ACC112 (cell line): ENCODE measurements around the gene DAB2IP.

ENCODE experiments used
- H2AFZ ChIP-seq: fragments of 200-600 bp; sonication (generic); one replicate; pipeline ENCODE4 v1.6.0; 2017; ENCODE audit warnings: antibody characterized with exemption, low read length; ENCODE audit not compliant: unreplicated experiment
- H3K27ac ChIP-seq: fragments of 200-600 bp; sonication (generic); 2 replicates; pipeline ENCODE4 v1.5.1; 2014; ENCODE audit warnings: low read depth, mild to moderate bottlenecking, antibody characterized with exemption, low read length, moderate library complexity
- H3K27me3 ChIP-seq: fragments of 200-600 bp; sonication (generic); 2 replicates; pipeline ENCODE4 v1.6.1; 2014; ENCODE audit warnings: mild to moderate bottlenecking, antibody characterized with exemption, low read length, moderate library complexity, mixed read lengths; ENCODE audit not compliant: insufficient read depth
- H3K36me3 ChIP-seq: fragments of 200-600 bp; sonication (generic); 2 replicates; pipeline ENCODE4 v1.6.1; 2016; ENCODE audit warnings: mild to moderate bottlenecking, antibody characterized with exemption, low read length, moderate library complexity, mixed read lengths; ENCODE audit not compliant: insufficient read depth
- H3K4me1 ChIP-seq: fragments of 200-600 bp; sonication (generic); one replicate; pipeline ENCODE4 v1.6.1; 2016; ENCODE audit warnings: low read length, mixed read lengths; ENCODE audit not compliant: insufficient read depth, unreplicated experiment, control insufficient read depth
- H3K4me3 ChIP-seq: fragments of 200-600 bp; sonication (generic); 2 replicates; pipeline ENCODE4 v1.5.1; 2014; ENCODE audit warnings: mild to moderate bottlenecking, low read depth, low read length
- H3K79me2 ChIP-seq: fragments of 200-600 bp; sonication (generic); one replicate; pipeline ENCODE4 v1.6.0; 2016; ENCODE audit warnings: low read length; ENCODE audit not compliant: control insufficient read depth, unreplicated experiment, insufficient read depth

Gene DAB2IP

DNA sequence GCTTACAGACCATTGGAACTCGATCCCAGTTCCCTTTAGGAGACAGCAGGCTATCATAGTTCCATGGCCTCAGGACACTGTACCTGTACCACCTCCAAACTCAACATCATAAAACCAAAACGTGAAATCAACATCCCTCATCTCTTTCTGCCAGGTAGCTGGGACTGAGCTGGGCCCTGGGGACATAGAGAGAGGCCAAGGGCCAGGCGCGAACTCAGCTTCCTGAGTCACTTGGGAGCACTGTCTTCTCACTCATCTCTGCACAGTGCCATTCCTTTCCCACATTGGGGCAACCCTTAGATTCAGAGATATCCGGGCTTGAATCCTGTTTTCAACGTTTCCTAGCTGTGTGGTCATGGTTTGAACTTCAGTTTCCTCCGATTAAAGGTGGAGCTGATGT, 12.2 kb downstream of the DAB2IP start:
- H3K79me2 ChIP-seq, result no peaks in the 10 kb centered on the region
- peaks cover 6% of the 10 kb centered on the region for H3K27me3 ChIP-seq
- no peak overlapping the region for H3K4me3 ChIP-seq
- no peak overlapping the region for H2AFZ ChIP-seq
- no peak overlapping the region for H3K27ac ChIP-seq
- H3K4me1 ChIP-seq, result no peaks in the 10 kb centered on the region
- H3K36me3 ChIP-seq, result no peaks in the 10 kb centered on the region

DNA sequence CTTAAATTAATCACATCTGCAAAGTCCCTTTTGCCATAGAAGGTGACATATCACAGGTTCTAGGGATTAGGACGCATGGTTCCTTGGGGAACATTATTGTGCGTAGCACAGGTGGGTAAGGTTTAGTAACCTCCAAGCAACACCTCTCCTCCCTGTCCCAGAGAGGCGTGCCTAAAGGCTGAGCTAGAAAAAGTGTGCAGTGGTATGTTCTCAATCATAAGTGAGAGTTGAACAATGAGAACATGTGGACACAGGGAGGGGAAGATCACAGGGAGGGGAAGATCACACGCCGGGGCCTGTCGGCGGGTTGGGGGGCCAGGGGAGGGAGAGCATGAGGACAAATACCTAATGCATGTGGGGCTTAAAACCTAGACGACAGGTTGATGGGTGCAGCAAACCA, 14.9 kb downstream of the DAB2IP start:
- H2AFZ ChIP-seq, result no peak overlapping the region
- no peak overlapping the region for H3K4me3 ChIP-seq
- no peaks in the 10 kb centered on the region for H3K36me3 ChIP-seq
- no peaks in the 10 kb centered on the region for H3K4me1 ChIP-seq
- no peak overlapping the region for H3K27ac ChIP-seq
- peaks cover 6% of the 10 kb centered on the region for H3K27me3 ChIP-seq
- H3K79me2 ChIP-seq, result no peaks in the 10 kb centered on the region

DNA sequence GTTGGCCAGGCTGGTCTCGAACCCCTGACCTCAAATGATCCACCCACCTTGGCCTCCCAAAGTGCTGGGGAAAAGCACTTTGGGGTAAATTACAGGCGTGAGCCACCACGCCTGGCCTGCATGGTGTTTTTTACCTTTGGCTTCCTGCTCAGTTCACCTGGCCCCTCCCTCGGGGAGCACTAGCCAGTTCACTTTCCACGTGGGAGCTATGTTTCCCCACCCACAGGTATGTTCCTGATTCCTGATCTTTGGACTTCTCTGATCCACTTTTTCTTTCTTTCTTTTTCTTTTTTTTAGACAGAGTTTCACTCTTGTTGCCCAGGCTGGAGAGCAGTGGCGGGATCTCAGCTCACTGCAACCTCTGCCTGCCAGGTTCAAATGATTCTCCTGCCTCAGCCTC, 15.8 kb downstream of the DAB2IP start:
- Histone ChIP-seq H3K36me3 (no peaks in the 10 kb centered on the region), H3K4me1 (peaks cover 4% of the 10 kb centered on the region), H3K27me3 (peaks cover 6% of the 10 kb centered on the region), H3K4me3 (no peak overlapping the region), H2AFZ (no peak overlapping the region), H3K79me2 (no peaks in the 10 kb centered on the region), H3K27ac (no peak overlapping the region)

DNA sequence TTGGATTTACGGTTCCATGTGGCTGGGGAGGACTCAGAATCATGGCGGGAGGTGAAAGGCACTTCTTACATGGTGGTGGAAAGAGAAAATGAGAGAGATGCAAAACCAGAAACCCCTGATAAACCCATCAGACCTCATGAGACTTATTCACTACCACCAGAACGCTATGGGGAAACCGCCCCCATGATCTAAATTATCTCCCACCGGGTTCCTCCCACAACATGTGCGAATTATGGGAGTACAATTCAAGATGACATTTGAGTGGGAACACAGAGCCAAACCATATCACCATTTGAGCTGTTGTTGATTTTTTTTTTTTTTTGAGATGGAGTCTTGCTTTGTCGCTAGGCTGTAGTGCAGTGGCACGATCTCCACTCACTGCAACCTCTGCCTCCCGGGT, 16.5 kb downstream of the DAB2IP start:
- no peak overlapping the region for H3K27ac ChIP-seq
- H3K4me1 ChIP-seq, result peaks cover 11% of the 10 kb centered on the region
- H3K4me3 ChIP-seq, result no peak overlapping the region
- H3K79me2 ChIP-seq, result no peaks in the 10 kb centered on the region
- H2AFZ ChIP-seq, result no peak overlapping the region
- H3K27me3 ChIP-seq, result peaks cover under 1% of the 10 kb centered on the region; the same call in 1 of the 2 replicates
- H3K36me3 ChIP-seq, result no peaks in the 10 kb centered on the region

DNA sequence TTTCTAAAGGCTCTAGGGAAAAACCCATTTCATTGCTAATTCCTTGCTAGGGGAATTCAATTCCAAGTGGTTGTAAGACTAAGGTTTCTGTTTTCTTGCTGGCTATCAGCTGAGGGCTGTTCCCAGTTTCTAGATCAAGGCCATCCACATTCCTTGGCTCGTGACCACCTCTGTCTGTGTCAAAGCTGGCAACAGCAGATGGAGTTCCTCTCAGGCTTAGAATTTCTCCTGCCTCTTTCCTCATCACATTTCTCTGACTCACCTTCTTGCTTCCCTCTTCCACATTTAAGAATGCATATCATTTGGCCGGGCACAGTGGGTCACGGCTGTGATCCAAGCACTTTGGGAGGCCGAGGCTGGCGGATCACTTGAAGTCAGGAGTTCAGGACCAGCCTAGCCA, 19.0 kb downstream of the DAB2IP start:
- Histone ChIP-seq H2AFZ (no peak overlapping the region), H3K4me3 (no peak overlapping the region), H3K27ac (no peak overlapping the region), H3K79me2 (no peaks in the 10 kb centered on the region), H3K36me3 (no peaks in the 10 kb centered on the region), H3K27me3 (no peaks in the 10 kb centered on the region), H3K4me1 (peaks cover 22% of the 10 kb centered on the region)

DNA sequence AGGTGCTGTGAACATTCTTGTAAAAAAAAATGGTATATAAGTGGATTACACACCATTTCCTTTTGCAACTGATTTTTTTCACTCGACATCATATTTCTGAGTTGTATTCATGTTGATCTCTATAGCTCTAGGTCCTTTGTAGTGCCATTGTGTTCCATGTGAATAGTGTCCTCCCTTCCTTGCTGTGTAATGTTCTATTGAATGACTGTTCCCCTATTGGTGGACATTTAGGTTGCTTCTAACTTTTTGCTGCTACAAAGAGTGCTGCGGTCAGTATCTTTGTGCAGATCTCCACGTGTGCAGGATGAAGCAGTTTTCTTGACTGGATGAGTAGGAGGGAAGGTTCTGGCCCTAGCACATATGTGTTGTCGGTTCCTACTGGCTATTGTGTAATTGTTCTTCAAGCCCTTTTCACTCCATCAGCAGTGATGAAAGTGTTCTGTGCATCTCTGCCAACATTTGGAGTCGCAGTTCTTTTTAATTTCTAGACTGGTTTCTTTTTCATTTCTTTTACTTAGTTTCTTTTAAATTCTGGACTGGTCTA, 20.2 kb downstream of the DAB2IP start:
- no peak overlapping the region for H3K4me3 ChIP-seq
- H3K79me2 ChIP-seq, result no peaks in the 10 kb centered on the region
- H3K4me1 ChIP-seq, result peaks cover 26% of the 10 kb centered on the region
- H3K27me3 ChIP-seq, result no peaks in the 10 kb centered on the region
- H3K36me3 ChIP-seq, result no peaks in the 10 kb centered on the region
- H3K27ac ChIP-seq, result peak overlapping the region; percentile 38; the same call in 1 of the 2 replicates
- H2AFZ ChIP-seq, result no peak overlapping the region

DNA sequence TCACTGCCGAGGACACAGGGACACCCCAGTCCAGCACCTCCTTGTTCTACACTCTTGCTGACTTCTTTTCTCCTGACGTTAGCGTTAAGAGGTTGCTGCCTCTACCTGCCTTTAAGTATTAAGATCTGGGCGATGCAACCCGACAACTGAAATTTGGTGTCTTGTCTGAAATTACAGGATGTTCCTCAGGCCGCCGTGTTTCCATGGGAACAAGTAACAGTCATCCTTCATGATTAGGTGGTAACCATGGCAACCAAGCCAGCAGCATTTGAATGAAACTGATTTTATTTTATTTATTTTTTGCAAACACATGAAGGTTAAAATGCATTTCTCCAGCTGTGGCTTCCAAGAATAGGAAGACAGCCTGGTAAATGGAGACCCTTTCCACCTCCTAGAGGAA, 20.8 kb downstream of the DAB2IP start:
- Histone ChIP-seq H3K4me1 (peaks cover 26% of the 10 kb centered on the region), H2AFZ (no peak overlapping the region), H3K27me3 (no peaks in the 10 kb centered on the region), H3K27ac (peak overlapping the region; percentile 38; the same call in 1 of the 2 replicates), H3K79me2 (no peaks in the 10 kb centered on the region), H3K4me3 (no peak overlapping the region), H3K36me3 (no peaks in the 10 kb centered on the region)

DNA sequence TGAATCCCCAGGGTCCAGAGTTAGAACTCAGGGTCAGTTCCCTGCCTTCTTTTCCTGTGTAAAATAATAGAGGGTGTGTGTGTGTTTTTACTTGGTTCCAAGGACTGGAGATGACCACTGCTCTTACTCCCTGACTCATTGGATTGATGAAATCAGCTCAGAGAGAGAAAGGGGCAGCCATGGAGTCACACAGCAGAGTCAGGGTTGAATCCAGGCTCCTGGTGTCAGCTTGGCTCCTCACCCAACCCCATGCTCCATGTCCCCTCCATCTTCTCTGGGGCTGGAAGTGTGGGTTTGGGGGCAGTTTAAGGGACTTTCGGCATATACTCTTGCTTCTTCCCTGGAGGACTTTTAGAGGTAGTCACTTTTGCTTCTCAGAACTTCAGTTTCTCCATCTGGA, 21.6 kb downstream of the DAB2IP start:
- Histone ChIP-seq H3K36me3 (no peaks in the 10 kb centered on the region), H3K27ac (peak overlapping the region; percentile 1; the same call in 1 of the 2 replicates), H3K79me2 (no peaks in the 10 kb centered on the region), H3K4me1 (peaks cover 26% of the 10 kb centered on the region), H3K27me3 (no peaks in the 10 kb centered on the region), H2AFZ (no peak overlapping the region), H3K4me3 (no peak overlapping the region)

DNA sequence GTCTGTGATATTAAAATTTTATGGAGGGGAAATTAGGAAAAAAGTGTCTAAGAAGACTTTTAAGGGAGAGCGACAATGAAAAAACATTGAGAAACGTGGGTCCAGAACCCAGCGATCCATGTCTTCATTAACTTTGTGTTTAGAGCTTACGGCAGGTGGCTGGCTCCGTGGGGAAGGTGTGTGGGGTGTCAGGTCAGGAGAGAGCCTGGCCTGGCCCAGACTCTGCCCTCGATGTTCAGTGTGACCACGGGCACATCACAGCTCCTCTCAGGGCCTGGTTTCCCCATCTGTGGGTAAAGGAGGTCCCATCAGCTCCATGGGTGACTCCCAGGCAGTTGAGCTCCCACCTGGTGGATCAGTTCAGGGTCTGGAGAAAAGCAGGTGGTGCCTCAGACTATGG, 22.1 kb downstream of the DAB2IP start:
- Histone ChIP-seq H3K4me3 (no peak overlapping the region), H3K27me3 (no peaks in the 10 kb centered on the region), H3K27ac (no peak overlapping the region), H3K4me1 (peaks cover 26% of the 10 kb centered on the region), H2AFZ (no peak overlapping the region), H3K36me3 (no peaks in the 10 kb centered on the region), H3K79me2 (no peaks in the 10 kb centered on the region)

DNA sequence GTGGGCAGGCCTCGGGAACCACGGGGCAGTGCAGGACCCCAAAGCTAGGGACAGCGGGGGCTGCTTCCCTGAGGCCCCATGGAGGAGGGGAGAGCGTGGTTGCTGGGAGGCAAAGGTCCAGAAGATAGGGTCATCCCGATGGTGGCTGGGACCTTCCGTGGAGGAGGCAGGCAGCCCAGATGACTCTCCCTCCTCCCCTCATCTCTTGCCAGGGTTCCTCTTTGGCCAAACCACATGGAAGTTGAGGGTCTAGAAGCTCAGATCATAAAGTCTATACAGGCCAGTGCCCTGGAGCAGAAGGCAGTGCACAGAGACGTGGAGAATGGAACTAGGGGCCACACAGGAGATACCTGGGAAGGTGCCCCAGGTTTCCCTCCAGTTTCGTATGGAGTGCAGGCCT, 22.6 kb downstream of the DAB2IP start:
- Histone ChIP-seq H3K27me3 (no peaks in the 10 kb centered on the region), H3K4me3 (no peak overlapping the region), H3K79me2 (no peaks in the 10 kb centered on the region), H3K27ac (no peak overlapping the region), H3K4me1 (peaks cover 26% of the 10 kb centered on the region), H2AFZ (no peak overlapping the region), H3K36me3 (no peaks in the 10 kb centered on the region)

DNA sequence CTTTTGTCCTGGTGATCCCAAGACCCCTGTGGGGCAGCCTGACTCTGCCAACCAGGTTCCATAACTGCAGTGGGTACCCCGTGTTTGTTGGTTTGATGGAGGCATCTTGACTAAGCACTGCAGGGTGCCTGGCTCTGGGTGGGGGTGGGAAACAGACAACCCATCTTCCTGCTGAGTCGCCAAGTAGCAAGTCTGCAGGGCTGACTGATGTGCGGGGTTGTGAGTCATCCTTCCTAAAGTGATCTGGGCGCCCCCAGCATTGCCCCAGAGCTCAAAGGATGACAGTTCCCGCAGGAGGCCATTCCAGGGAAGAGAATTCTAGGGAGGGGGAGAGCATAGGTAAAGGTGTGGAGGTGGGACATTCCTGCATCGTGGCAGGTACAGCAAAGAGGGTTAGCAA, 23.5 kb downstream of the DAB2IP start:
- Histone ChIP-seq H2AFZ (no peak overlapping the region), H3K27ac (no peak overlapping the region), H3K27me3 (no peaks in the 10 kb centered on the region), H3K36me3 (no peaks in the 10 kb centered on the region), H3K4me3 (no peak overlapping the region), H3K79me2 (no peaks in the 10 kb centered on the region), H3K4me1 (peaks cover 26% of the 10 kb centered on the region)
